HEK293 (cell line): ENCODE results near the gene ARSB.
A peak's percentile ranks its signal among the peaks of the same experiment; 100 is the strongest.

ENCODE experiments used
- CTCF ChIA-PET: fragments of 350-600 bp; formaldehyde crosslinking; extraction: SDS; loops from one replicate; lab custom pipeline; 2021; ENCODE audit warnings: antibody characterized with exemption; lab: Yijun Ruan, JAX
- POLR2A ChIA-PET: fragments of 300-600 bp; formaldehyde crosslinking; extraction: SDS; loops from one replicate; lab custom pipeline; 2020; ENCODE audit warnings: antibody characterized with exemption, inconsistent platforms; lab: Yijun Ruan, JAX
- H3K27ac ChIP-seq: fragments of 200-500 bp; sonication (Bioruptor generic); 2 replicates; pipeline ENCODE4 v1.5.1; 2014; ENCODE audit warnings: low read depth, low read length, control low read depth, inconsistent platforms; ENCODE audit errors: extremely low read depth
- H3K36me3 ChIP-seq, 2 experiments: fragments of 200-500 bp in 1 of 2; sonication (Bioruptor generic) in 1 of 2; 1 replicate in 1 of 2; 2 replicates in 1 of 2; pipeline ENCODE4 v1.5.1; 2014 to 2017; ENCODE audit warnings: inconsistent platforms in 2 of 2, low read length in 2 of 2; ENCODE audit not compliant: control insufficient read depth in 2 of 2, insufficient read depth in 1 of 2
- H3K4me1 ChIP-seq: fragments of 200-500 bp; sonication (Bioruptor generic); 2 replicates; pipeline ENCODE4 v1.5.1; 2014; ENCODE audit warnings: mild to moderate bottlenecking, low read length, inconsistent platforms; ENCODE audit not compliant: control insufficient read depth, insufficient read depth
- H3K4me3 ChIP-seq: 2 replicates; pipeline ENCODE4 v1.5.1; 2011; ENCODE audit warnings: low read depth, mild to moderate bottlenecking, control low read depth, low read length, moderate library complexity
- H3K9me3 ChIP-seq: fragments of 200-500 bp; sonication (Bioruptor generic); 2 replicates; pipeline ENCODE4 v1.5.1; 2014; ENCODE audit warnings: low read depth, low read length, inconsistent platforms; ENCODE audit not compliant: control insufficient read depth, insufficient read depth
- HOXA7 ChIP-seq: sonication (generic); formaldehyde crosslinking; IDR thresholded peaks from 2 replicates; pipeline ENCODE4 v1.8.1; 2022; ENCODE audit warnings: missing genetic modification reagents, borderline replicate concordance
- KLF16 ChIP-seq: fragments of 450-650 bp; formaldehyde crosslinking; IDR thresholded peaks from 2 replicates; pipeline ENCODE4 v1.5.1; 2017; ENCODE audit warnings: missing biosample characterization, missing genetic modification characterization
- KLF9 ChIP-seq: fragments of 450-650 bp; formaldehyde crosslinking; IDR thresholded peaks from 2 replicates; pipeline ENCODE4 v1.5.1; 2016; ENCODE audit warnings: missing biosample characterization, missing genetic modification characterization, low read depth
- MEIS1 ChIP-seq: sonication (generic); formaldehyde crosslinking; IDR thresholded peaks from 2 replicates; pipeline ENCODE4 v1.8.1; 2022; ENCODE audit warnings: missing genetic modification reagents, mild to moderate bottlenecking, borderline replicate concordance
- SP3 ChIP-seq: fragments of 450-650 bp; formaldehyde crosslinking; IDR thresholded peaks from 2 replicates; pipeline ENCODE4 v1.5.1; 2016; ENCODE audit warnings: missing biosample characterization, missing genetic modification characterization
- ZFP69B ChIP-seq: fragments of 450-650 bp; formaldehyde crosslinking; IDR thresholded peaks from 2 replicates; pipeline ENCODE4 v1.5.1; 2016; ENCODE audit warnings: missing biosample characterization, missing genetic modification characterization
- ZNF2 ChIP-seq: fragments of 450-650 bp; formaldehyde crosslinking; IDR thresholded peaks from 2 replicates; pipeline ENCODE4 v1.5.1; 2016; ENCODE audit warnings: missing biosample characterization, missing genetic modification characterization
- ZNF350 ChIP-seq: fragments of 450-650 bp; formaldehyde crosslinking; IDR thresholded peaks from 2 replicates; pipeline ENCODE4 v1.5.0; 2017; ENCODE audit warnings: missing biosample characterization, mild to moderate bottlenecking, missing genetic modification characterization
- ZNF354C ChIP-seq: fragments of 450-650 bp; formaldehyde crosslinking; IDR thresholded peaks from 2 replicates; pipeline ENCODE4 v1.5.1; 2016; ENCODE audit warnings: missing biosample characterization, missing genetic modification characterization, low read depth, borderline replicate concordance
- ZNF394 ChIP-seq: fragments of 450-650 bp; formaldehyde crosslinking; IDR thresholded peaks from 2 replicates; pipeline ENCODE4 v1.5.1; 2016; ENCODE audit warnings: missing biosample characterization, missing genetic modification characterization, mild to moderate bottlenecking, moderate library complexity, borderline replicate concordance
- ZNF558 ChIP-seq: fragments of 450-650 bp; formaldehyde crosslinking; IDR thresholded peaks from 2 replicates; pipeline ENCODE4 v1.5.1; 2016; ENCODE audit warnings: missing biosample characterization, missing genetic modification characterization
- ZNF560 ChIP-seq: fragments of 450-650 bp; formaldehyde crosslinking; IDR thresholded peaks from 2 replicates; pipeline ENCODE4 v1.5.1; 2017; ENCODE audit warnings: missing biosample characterization, missing genetic modification characterization, borderline replicate concordance
- ZNF843 ChIP-seq: fragments of 450-650 bp; formaldehyde crosslinking; IDR thresholded peaks from 2 replicates; pipeline ENCODE4 v1.5.1; 2016; ENCODE audit warnings: missing biosample characterization, missing genetic modification characterization
- TF ChIP-seq, protein P1 (sequence below): fragments of 450-650 bp; formaldehyde crosslinking; IDR thresholded peaks from 2 replicates; pipeline ENCODE4 v1.5.1; 2016; ENCODE audit warnings: missing biosample characterization, missing genetic modification characterization
- TF ChIP-seq, protein P2 (sequence below): fragments of 450-650 bp; IDR thresholded peaks from 2 replicates; pipeline ENCODE4 v1.5.1; 2018; ENCODE audit warnings: missing biosample characterization, mild to moderate bottlenecking, missing genetic modification characterization
- TF ChIP-seq, protein P3 (sequence below): fragments of 450-650 bp; formaldehyde crosslinking; conservative IDR thresholded peaks from 2 replicates; pipeline ENCODE4 v1.5.1; 2016; ENCODE audit warnings: low read depth, missing biosample characterization, missing genetic modification characterization
- TF ChIP-seq, protein P4 (sequence below): fragments of 450-650 bp; formaldehyde crosslinking; optimal IDR thresholded peaks from 2 replicates; pipeline ENCODE3; 2016; ENCODE audit warnings: missing biosample characterization, mild to moderate bottlenecking, missing genetic modification characterization
- TF ChIP-seq, protein P5 (sequence below): fragments of 450-650 bp; formaldehyde crosslinking; IDR thresholded peaks from 2 replicates; pipeline ENCODE4 v1.5.1; 2016; ENCODE audit warnings: missing biosample characterization, missing genetic modification characterization

ARSB gene

DNA sequence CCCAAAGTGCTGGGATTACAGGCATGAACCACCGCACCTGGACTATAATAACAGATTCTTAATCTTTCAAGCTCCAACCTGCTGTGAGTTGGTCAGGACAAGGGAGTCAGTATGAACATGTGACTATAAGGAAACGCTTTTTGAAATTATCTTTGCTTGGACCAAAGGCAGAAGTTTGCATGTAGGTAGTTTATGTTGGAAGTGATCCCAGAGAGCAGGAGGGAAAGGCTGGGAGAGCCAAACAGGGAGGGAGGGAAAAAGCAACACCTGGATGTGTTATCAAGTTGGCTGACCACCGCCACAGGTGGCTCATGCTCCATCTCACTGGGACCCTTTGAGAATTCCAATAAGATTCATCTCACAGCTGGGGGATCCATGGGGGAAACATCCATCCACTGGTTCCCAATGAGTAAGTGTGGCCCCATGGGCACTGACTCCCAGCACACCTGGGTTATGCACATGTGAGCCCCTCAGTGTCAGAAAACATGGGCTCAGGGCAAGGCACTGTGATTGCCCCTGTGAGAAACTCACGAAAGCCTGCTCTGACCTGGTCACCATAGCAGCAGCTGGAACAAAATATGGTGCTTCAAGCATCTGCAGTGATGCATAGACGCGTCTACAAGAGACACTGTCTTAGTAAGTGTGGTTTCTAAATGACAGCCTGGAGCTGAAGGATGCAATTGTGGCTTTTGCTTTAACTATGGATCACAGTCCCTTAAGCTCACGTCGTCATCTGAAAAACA, 62.1 kb downstream of the ARSB start:
- H3K4me3 ChIP-seq, result no peak overlapping the region
- H3K27ac ChIP-seq, result no peak overlapping the region
- TF ChIP-seq, protein P1, sequence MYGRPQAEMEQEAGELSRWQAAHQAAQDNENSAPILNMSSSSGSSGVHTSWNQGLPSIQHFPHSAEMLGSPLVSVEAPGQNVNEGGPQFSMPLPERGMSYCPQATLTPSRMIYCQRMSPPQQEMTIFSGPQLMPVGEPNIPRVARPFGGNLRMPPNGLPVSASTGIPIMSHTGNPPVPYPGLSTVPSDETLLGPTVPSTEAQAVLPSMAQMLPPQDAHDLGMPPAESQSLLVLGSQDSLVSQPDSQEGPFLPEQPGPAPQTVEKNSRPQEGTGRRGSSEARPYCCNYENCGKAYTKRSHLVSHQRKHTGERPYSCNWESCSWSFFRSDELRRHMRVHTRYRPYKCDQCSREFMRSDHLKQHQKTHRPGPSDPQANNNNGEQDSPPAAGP (tag by site-specific recombination), result no peak
- no peak for TF ChIP-seq ZNF394
- TF ChIP-seq ZNF2 (tag by site-specific recombination), result no peak
- no peak for TF ChIP-seq KLF9
- TF ChIP-seq HOXA7 (CRISPR knock-in tag), result no peak
- TF ChIP-seq ZNF350, result no peak
- no peak for TF ChIP-seq ZNF354C (tag by site-specific recombination)
- no peak for TF ChIP-seq MEIS1 (CRISPR knock-in tag)
- TF ChIP-seq, protein P2, sequence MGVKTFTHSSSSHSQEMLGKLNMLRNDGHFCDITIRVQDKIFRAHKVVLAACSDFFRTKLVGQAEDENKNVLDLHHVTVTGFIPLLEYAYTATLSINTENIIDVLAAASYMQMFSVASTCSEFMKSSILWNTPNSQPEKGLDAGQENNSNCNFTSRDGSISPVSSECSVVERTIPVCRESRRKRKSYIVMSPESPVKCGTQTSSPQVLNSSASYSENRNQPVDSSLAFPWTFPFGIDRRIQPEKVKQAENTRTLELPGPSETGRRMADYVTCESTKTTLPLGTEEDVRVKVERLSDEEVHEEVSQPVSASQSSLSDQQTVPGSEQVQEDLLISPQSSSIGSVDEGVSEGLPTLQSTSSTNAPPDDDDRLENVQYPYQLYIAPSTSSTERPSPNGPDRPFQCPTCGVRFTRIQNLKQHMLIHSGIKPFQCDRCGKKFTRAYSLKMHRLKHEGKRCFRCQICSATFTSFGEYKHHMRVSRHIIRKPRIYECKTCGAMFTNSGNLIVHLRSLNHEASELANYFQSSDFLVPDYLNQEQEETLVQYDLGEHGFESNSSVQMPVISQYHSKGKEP, result no peak
- TF ChIP-seq, protein P3, sequence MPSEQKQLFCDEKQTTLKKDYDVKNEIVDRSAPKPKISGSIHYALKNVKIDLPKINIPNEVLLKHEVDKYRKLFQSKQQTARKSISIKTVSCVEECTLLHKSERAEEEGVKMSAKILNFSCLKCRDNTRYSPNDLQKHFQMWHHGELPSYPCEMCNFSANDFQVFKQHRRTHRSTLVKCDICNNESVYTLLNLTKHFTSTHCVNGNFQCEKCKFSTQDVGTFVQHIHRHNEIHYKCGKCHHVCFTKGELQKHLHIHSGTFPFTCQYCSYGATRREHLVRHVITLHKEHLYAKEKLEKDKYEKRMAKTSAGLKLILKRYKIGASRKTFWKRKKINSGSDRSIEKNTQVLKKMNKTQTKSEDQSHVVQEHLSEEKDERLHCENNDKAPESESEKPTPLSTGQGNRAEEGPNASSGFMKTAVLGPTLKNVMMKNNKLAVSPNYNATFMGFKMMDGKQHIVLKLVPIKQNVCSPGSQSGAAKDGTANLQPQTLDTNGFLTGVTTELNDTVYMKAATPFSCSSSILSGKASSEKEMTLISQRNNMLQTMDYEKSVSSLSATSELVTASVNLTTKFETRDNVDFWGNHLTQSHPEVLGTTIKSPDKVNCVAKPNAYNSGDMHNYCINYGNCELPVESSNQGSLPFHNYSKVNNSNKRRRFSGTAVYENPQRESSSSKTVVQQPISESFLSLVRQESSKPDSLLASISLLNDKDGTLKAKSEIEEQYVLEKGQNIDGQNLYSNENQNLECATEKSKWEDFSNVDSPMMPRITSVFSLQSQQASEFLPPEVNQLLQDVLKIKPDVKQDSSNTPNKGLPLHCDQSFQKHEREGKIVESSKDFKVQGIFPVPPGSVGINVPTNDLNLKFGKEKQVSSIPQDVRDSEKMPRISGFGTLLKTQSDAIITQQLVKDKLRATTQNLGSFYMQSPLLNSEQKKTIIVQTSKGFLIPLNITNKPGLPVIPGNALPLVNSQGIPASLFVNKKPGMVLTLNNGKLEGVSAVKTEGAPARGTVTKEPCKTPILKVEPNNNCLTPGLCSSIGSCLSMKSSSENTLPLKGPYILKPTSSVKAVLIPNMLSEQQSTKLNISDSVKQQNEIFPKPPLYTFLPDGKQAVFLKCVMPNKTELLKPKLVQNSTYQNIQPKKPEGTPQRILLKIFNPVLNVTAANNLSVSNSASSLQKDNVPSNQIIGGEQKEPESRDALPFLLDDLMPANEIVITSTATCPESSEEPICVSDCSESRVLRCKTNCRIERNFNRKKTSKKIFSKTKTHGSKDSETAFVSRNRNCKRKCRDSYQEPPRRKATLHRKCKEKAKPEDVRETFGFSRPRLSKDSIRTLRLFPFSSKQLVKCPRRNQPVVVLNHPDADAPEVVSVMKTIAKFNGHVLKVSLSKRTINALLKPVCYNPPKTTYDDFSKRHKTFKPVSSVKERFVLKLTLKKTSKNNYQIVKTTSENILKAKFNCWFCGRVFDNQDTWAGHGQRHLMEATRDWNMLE (tag by site-specific recombination), result no peak
- no peak for TF ChIP-seq SP3
- no peak for TF ChIP-seq ZNF560
- TF ChIP-seq KLF16, result no peak
- TF ChIP-seq ZFP69B, result no peak
- TF ChIP-seq, protein P4, sequence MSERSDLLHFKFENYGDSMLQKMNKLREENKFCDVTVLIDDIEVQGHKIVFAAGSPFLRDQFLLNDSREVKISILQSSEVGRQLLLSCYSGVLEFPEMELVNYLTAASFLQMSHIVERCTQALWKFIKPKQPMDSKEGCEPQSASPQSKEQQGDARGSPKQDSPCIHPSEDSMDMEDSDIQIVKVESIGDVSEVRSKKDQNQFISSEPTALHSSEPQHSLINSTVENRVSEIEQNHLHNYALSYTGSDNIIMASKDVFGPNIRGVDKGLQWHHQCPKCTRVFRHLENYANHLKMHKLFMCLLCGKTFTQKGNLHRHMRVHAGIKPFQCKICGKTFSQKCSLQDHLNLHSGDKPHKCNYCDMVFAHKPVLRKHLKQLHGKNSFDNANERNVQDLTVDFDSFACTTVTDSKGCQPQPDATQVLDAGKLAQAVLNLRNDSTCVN (tag by site-specific recombination), result no peak
- POLR2A ChIA-PET, result interaction anchor here (0.5 kb wide), 1 partner anchor 591 kb away, joined by 3 read pairs; the partner anchor contains the start of gene HOMER1
- CTCF ChIA-PET, result interaction anchor here (1.3 to 1.8 kb wide), 3 partner anchors 10 to 42 kb away, joined by 3 to 8 read pairs (median 8); no protein-coding TSS in a partner anchor
- H3K9me3 ChIP-seq, result no peaks in the 10 kb centered on the region
- peaks cover 8% of the 10 kb centered on the region; the same call in 1 of the 2 replicates for H3K4me1 ChIP-seq
- H3K36me3 ChIP-seq, result no peaks in the 10 kb centered on the region

DNA sequence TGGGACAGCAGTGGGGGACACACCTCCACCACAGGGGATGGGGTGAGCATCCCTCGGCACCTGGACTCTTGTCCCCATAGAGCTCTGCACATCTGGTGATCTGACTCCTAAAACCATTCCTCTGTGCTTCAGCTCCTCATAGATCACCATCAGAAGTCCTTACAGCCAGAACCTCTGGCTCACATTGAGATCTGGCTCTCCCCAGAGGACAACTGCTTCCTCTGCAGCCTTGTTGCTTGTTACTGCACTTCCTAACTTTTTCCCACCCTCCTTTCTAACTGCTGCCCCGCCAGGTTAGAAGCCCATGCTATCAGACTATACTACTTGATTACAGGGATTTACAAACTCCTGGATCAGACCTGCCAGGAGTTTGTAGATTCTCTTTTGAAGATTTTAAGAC, 64.5 kb downstream of the ARSB start:
- no peak overlapping the region for H3K4me3 ChIP-seq
- POLR2A ChIA-PET, result no interaction called here
- no peak for TF ChIP-seq ZNF558 (tag by site-specific recombination)
- TF ChIP-seq ZNF843 (tag by site-specific recombination), result no peak
- TF ChIP-seq, protein P5, sequence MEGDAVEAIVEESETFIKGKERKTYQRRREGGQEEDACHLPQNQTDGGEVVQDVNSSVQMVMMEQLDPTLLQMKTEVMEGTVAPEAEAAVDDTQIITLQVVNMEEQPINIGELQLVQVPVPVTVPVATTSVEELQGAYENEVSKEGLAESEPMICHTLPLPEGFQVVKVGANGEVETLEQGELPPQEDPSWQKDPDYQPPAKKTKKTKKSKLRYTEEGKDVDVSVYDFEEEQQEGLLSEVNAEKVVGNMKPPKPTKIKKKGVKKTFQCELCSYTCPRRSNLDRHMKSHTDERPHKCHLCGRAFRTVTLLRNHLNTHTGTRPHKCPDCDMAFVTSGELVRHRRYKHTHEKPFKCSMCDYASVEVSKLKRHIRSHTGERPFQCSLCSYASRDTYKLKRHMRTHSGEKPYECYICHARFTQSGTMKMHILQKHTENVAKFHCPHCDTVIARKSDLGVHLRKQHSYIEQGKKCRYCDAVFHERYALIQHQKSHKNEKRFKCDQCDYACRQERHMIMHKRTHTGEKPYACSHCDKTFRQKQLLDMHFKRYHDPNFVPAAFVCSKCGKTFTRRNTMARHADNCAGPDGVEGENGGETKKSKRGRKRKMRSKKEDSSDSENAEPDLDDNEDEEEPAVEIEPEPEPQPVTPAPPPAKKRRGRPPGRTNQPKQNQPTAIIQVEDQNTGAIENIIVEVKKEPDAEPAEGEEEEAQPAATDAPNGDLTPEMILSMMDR, result peak; percentile 57
- TF ChIP-seq, all 188 proteins: peak for 1
- CTCF ChIA-PET, result interaction anchor here (0.5 to 0.8 kb wide), 2 partner anchors 21 to 411 kb away, joined by 3 to 6 read pairs; no protein-coding TSS in a partner anchor
- H3K36me3 ChIP-seq, result no peaks in the 10 kb centered on the region
- H3K4me1 ChIP-seq, result peaks cover 11% of the 10 kb centered on the region; the same call in 1 of the 2 replicates
- no peaks in the 10 kb centered on the region for H3K9me3 ChIP-seq
- H3K27ac ChIP-seq, result no peak overlapping the region
